ENCODE data around the gene DDX51. TPM values are rescaled to one million over a fixed set of nuclear protein-coding genes. Genes with fewer than 3 reads are reported as not detected.

Gene DDX51
- total and polyA plus RNA-seq, 2 experiments from 2014 or later = 12.4 to 18.3 TPM

DNA sequence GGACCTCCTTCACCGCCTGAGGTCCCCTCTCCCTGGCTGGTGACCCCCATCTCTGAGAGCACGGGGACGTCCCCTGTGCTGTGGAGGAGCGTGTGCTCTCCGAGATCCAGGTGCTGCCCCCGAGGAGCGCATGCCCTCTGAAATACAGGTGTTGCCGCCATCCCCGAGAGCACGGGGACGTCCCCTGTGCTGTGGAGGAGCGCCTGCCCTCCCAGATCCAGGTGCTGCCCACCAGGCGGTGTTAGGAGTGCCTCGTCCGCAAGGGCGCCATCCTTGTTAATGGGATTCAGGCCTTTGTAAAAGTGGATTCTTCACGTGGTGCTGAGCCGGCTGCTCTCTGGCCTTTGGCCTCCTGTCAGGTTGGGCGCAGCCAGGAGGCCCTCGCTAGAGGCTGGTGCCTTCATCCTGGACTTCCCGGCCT lies 10.2 kb upstream of the DDX51 start:
- no peaks in the 10 kb centered on the region for H3K9me3 Mint-ChIP-seq
- no peaks in the 10 kb centered on the region for H3K27me3 ChIP-seq (ENCODE audit: insufficient read depth)
- no peak overlapping the region for H3K27ac Mint-ChIP-seq
- no peak overlapping the region for H3K4me3 ChIP-seq
- H3K79me2 ChIP-seq (replicated peaks; ENCODE audit: insufficient read depth) = no peaks in the 10 kb centered on the region
- ATAC-seq = peak; percentile 37
- peaks cover 6% of the 10 kb centered on the region; the same call in 2 of the 3 replicates for H3K36me3 Mint-ChIP-seq (ENCODE audit: low read depth)
- no peaks in the 10 kb centered on the region for H3K4me1 Mint-ChIP-seq
- TF ChIP-seq NANOG (IDR thresholded peaks at IDR 0.05; ENCODE audit: borderline replicate concordance) = no peak
- no peak for TF ChIP-seq JUNB (IDR thresholded peaks at IDR 0.05; ENCODE audit: unreplicated experiment)
- TF ChIP-seq, protein P1, sequence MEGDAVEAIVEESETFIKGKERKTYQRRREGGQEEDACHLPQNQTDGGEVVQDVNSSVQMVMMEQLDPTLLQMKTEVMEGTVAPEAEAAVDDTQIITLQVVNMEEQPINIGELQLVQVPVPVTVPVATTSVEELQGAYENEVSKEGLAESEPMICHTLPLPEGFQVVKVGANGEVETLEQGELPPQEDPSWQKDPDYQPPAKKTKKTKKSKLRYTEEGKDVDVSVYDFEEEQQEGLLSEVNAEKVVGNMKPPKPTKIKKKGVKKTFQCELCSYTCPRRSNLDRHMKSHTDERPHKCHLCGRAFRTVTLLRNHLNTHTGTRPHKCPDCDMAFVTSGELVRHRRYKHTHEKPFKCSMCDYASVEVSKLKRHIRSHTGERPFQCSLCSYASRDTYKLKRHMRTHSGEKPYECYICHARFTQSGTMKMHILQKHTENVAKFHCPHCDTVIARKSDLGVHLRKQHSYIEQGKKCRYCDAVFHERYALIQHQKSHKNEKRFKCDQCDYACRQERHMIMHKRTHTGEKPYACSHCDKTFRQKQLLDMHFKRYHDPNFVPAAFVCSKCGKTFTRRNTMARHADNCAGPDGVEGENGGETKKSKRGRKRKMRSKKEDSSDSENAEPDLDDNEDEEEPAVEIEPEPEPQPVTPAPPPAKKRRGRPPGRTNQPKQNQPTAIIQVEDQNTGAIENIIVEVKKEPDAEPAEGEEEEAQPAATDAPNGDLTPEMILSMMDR (conservative IDR thresholded peaks at IDR 0.05; ENCODE audit: low read depth in 2 of 2) = no peak
- no peak for TF ChIP-seq POLR2AphosphoS5 (IDR thresholded peaks at IDR 0.05; ENCODE audit: low read depth)
- no peak for TF ChIP-seq EZH2 (IDR thresholded peaks at IDR 0.05; ENCODE audit: low read depth, unreplicated experiment)
- no peak for TF ChIP-seq EZH2phosphoT487 (IDR thresholded peaks at IDR 0.05; ENCODE audit: unreplicated experiment)
- TF ChIP-seq ZNF114 (CRISPR knock-in tag; IDR thresholded peaks at IDR 0.05) = no peak
- TF ChIP-seq, protein P2, sequence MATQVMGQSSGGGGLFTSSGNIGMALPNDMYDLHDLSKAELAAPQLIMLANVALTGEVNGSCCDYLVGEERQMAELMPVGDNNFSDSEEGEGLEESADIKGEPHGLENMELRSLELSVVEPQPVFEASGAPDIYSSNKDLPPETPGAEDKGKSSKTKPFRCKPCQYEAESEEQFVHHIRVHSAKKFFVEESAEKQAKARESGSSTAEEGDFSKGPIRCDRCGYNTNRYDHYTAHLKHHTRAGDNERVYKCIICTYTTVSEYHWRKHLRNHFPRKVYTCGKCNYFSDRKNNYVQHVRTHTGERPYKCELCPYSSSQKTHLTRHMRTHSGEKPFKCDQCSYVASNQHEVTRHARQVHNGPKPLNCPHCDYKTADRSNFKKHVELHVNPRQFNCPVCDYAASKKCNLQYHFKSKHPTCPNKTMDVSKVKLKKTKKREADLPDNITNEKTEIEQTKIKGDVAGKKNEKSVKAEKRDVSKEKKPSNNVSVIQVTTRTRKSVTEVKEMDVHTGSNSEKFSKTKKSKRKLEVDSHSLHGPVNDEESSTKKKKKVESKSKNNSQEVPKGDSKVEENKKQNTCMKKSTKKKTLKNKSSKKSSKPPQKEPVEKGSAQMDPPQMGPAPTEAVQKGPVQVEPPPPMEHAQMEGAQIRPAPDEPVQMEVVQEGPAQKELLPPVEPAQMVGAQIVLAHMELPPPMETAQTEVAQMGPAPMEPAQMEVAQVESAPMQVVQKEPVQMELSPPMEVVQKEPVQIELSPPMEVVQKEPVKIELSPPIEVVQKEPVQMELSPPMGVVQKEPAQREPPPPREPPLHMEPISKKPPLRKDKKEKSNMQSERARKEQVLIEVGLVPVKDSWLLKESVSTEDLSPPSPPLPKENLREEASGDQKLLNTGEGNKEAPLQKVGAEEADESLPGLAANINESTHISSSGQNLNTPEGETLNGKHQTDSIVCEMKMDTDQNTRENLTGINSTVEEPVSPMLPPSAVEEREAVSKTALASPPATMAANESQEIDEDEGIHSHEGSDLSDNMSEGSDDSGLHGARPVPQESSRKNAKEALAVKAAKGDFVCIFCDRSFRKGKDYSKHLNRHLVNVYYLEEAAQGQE (IDR thresholded peaks at IDR 0.05; ENCODE audit: unreplicated experiment) = no peak
- TF ChIP-seq, protein P3, sequence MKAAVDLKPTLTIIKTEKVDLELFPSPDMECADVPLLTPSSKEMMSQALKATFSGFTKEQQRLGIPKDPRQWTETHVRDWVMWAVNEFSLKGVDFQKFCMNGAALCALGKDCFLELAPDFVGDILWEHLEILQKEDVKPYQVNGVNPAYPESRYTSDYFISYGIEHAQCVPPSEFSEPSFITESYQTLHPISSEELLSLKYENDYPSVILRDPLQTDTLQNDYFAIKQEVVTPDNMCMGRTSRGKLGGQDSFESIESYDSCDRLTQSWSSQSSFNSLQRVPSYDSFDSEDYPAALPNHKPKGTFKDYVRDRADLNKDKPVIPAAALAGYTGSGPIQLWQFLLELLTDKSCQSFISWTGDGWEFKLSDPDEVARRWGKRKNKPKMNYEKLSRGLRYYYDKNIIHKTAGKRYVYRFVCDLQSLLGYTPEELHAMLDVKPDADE (IDR thresholded peaks at IDR 0.05) = no peak
- TF ChIP-seq STAT1 (IDR thresholded peaks at IDR 0.05; ENCODE audit: unreplicated experiment) = no peak
- TF ChIP-seq, protein P4, sequence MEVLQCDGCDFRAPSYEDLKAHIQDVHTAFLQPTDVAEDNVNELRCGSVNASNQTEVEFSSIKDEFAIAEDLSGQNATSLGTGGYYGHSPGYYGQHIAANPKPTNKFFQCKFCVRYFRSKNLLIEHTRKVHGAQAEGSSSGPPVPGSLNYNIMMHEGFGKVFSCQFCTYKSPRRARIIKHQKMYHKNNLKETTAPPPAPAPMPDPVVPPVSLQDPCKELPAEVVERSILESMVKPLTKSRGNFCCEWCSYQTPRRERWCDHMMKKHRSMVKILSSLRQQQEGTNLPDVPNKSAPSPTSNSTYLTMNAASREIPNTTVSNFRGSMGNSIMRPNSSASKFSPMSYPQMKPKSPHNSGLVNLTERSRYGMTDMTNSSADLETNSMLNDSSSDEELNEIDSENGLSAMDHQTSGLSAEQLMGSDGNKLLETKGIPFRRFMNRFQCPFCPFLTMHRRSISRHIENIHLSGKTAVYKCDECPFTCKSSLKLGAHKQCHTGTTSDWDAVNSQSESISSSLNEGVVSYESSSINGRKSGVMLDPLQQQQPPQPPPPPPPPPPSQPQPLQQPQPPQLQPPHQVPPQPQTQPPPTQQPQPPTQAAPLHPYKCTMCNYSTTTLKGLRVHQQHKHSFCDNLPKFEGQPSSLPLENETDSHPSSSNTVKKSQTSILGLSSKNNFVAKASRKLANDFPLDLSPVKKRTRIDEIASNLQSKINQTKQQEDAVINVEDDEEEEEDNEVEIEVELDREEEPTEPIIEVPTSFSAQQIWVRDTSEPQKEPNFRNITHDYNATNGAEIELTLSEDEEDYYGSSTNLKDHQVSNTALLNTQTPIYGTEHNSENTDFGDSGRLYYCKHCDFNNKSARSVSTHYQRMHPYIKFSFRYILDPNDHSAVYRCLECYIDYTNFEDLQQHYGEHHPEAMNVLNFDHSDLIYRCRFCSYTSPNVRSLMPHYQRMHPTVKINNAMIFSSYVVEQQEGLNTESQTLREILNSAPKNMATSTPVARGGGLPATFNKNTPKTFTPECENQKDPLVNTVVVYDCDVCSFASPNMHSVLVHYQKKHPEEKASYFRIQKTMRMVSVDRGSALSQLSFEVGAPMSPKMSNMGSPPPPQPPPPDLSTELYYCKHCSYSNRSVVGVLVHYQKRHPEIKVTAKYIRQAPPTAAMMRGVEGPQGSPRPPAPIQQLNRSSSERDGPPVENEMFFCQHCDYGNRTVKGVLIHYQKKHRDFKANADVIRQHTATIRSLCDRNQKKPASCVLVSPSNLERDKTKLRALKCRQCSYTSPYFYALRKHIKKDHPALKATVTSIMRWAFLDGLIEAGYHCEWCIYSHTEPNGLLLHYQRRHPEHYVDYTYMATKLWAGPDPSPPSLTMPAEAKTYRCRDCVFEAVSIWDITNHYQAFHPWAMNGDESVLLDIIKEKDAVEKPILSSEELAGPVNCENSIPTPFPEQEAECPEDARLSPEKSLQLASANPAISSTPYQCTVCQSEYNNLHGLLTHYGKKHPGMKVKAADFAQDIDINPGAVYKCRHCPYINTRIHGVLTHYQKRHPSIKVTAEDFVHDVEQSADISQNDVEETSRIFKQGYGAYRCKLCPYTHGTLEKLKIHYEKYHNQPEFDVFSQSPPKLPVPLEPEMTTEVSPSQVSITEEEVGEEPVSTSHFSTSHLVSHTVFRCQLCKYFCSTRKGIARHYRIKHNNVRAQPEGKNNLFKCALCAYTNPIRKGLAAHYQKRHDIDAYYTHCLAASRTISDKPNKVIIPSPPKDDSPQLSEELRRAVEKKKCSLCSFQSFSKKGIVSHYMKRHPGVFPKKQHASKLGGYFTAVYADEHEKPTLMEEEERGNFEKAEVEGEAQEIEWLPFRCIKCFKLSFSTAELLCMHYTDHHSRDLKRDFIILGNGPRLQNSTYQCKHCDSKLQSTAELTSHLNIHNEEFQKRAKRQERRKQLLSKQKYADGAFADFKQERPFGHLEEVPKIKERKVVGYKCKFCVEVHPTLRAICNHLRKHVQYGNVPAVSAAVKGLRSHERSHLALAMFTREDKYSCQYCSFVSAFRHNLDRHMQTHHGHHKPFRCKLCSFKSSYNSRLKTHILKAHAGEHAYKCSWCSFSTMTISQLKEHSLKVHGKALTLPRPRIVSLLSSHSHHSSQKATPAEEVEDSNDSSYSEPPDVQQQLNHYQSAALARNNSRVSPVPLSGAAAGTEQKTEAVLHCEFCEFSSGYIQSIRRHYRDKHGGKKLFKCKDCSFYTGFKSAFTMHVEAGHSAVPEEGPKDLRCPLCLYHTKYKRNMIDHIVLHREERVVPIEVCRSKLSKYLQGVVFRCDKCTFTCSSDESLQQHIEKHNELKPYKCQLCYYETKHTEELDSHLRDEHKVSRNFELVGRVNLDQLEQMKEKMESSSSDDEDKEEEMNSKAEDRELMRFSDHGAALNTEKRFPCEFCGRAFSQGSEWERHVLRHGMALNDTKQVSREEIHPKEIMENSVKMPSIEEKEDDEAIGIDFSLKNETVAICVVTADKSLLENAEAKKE (CRISPR knock-in tag; IDR thresholded peaks at IDR 0.05) = no peak
- H3K4me2 ChIP-seq = peak overlapping the region; percentile 57; the same call in 1 of the 2 replicates
- H3K27me3 Mint-ChIP-seq (ENCODE audit: insufficient read depth, low read depth, poor library complexity) = peaks cover 5% of the 10 kb centered on the region
- H3K27ac ChIP-seq (ENCODE audit: low read depth) = no peak overlapping the region
- H3K4me1 ChIP-seq (ENCODE audit: insufficient read depth) = no peaks in the 10 kb centered on the region
- H2AFZ ChIP-seq = no peak overlapping the region
- H3K9me2 ChIP-seq (ENCODE audit: insufficient read depth) = no peaks in the 10 kb centered on the region
- peaks cover 24% of the 10 kb centered on the region for H3F3A ChIP-seq (replicated peaks; ENCODE audit: low read depth)
- no peaks in the 10 kb centered on the region for H3K36me3 ChIP-seq (ENCODE audit: insufficient read depth)
- no peak for DNase-seq (ENCODE audit: low spot score)
- no peak overlapping the region for H3K4me3 Mint-ChIP-seq
- H4K20me1 ChIP-seq (replicated peaks; ENCODE audit: insufficient read depth) = no peaks in the 10 kb centered on the region

Data from GM23338 (cell line).